Liver (tissue), 9 donors: ENCODE data around the gene ELAVL3. TPM values are rescaled to one million over a fixed set of nuclear protein-coding genes. Genes with fewer than 3 reads are reported as not detected.

Source experiments
- DNase-seq: peaks from one replicate; pipeline ENCODE4 v3.0.0-alpha.2; 2017; ENCODE audit warnings: low spot score
- H3K27ac ChIP-seq, 2 donors: one replicate each; pipeline ENCODE4 v1.7.0; 2013; ENCODE audit warnings: inconsistent platforms in 2 of 2, low read length in 2 of 2, control low read depth in 1 of 2, low read depth in 1 of 2, mild to moderate bottlenecking in 1 of 2
- H3K27me3 ChIP-seq, 4 donors: one replicate each; pipeline versions ENCODE4 v1.6.1 to v1.7.0; 2013; ENCODE audit warnings: low read length in 3 of 4, inconsistent platforms in 1 of 4, mild to moderate bottlenecking in 1 of 4, moderate library complexity in 1 of 4; ENCODE audit not compliant: control insufficient read depth in 4 of 4, insufficient read depth in 4 of 4
- H3K36me3 ChIP-seq, 4 donors: one replicate each; pipeline versions ENCODE4 v1.6.1 to v1.7.0; 2013; ENCODE audit warnings: low read length in 3 of 4, mild to moderate bottlenecking in 3 of 4, low read depth in 1 of 4, moderate library complexity in 1 of 4; ENCODE audit not compliant: control insufficient read depth in 4 of 4, insufficient read depth in 3 of 4
- H3K4me1 ChIP-seq, 4 donors: one replicate each; pipeline versions ENCODE4 v1.6.1 to v1.7.0; 2013; ENCODE audit warnings: low read length in 3 of 4, mild to moderate bottlenecking in 3 of 4, moderate library complexity in 1 of 4; ENCODE audit not compliant: control insufficient read depth in 4 of 4, insufficient read depth in 4 of 4
- H3K4me3 ChIP-seq, 3 donors: one replicate each; pipeline versions ENCODE4 v1.6.1 to v1.7.0; 2013; ENCODE audit warnings: low read length in 3 of 3, control low read depth in 1 of 3, low read depth in 1 of 3, mild to moderate bottlenecking in 1 of 3
- H3K9ac ChIP-seq, 2 donors: one replicate each; pipeline ENCODE4 v1.7.0; 2013; ENCODE audit warnings: low read length in 2 of 2, mild to moderate bottlenecking in 2 of 2, moderate library complexity in 2 of 2, control low read depth in 1 of 2, low read depth in 1 of 2
- H3K9me3 ChIP-seq, 4 donors: one replicate each; pipeline versions ENCODE4 v1.6.1 to v1.7.0; 2013; ENCODE audit warnings: low read length in 3 of 4; ENCODE audit not compliant: control insufficient read depth in 4 of 4
- ATF3 ChIP-seq: IDR thresholded peaks from 2 replicates; pipeline ENCODE4 v1.6.1; 2016; ENCODE audit warnings: antibody characterized with exemption
- CTCF ChIP-seq: fragments of 150-350 bp; IDR thresholded peaks from 2 replicates; pipeline ENCODE4 v1.5.1; 2017; ENCODE audit warnings: improper control_type of control experiment, low read depth, low read length; ENCODE audit not compliant: missing input control
- EGR1 ChIP-seq, 2 donors: IDR thresholded peaks; 2 replicates each; pipeline ENCODE4 v1.6.1; 2016 to 2018; ENCODE audit warnings: antibody characterized with exemption in 2 of 2, low read depth in 2 of 2
- FOXA1 ChIP-seq: IDR thresholded peaks from 2 replicates; pipeline ENCODE4 v1.6.1; 2016; ENCODE audit warnings: antibody characterized with exemption
- FOXA2 ChIP-seq: IDR thresholded peaks from 2 replicates; pipeline ENCODE4 v1.6.1; 2016; ENCODE audit warnings: antibody characterized with exemption
- GABPA ChIP-seq, 2 donors: IDR thresholded peaks in 1 of 2; conservative IDR thresholded peaks in 1 of 2; 2 replicates each; pipeline ENCODE4 v1.6.1; 2016; ENCODE audit warnings: antibody characterized with exemption in 2 of 2, mild to moderate bottlenecking in 1 of 2, moderate library complexity in 1 of 2
- HNF4A ChIP-seq, 2 donors: conservative IDR thresholded peaks; 2 replicates each; pipeline ENCODE4 v1.6.1; 2016; ENCODE audit warnings: antibody characterized with exemption in 2 of 2, mild to moderate bottlenecking in 2 of 2
- HNF4G ChIP-seq: IDR thresholded peaks from 2 replicates; pipeline ENCODE4 v1.6.1; 2016; ENCODE audit warnings: antibody characterized with exemption
- JUND ChIP-seq, 2 donors: IDR thresholded peaks; 2 replicates each; pipeline ENCODE4 v1.6.1; 2016; ENCODE audit warnings: antibody characterized with exemption in 2 of 2
- MAX ChIP-seq: IDR thresholded peaks from 2 replicates; pipeline ENCODE4 v1.6.1; 2016; ENCODE audit warnings: antibody characterized with exemption
- NR2F2 ChIP-seq: IDR thresholded peaks from 2 replicates; pipeline ENCODE4 v1.6.1; 2016; ENCODE audit warnings: antibody characterized with exemption
- RAD21 ChIP-seq, 2 donors: IDR thresholded peaks; 2 replicates each; pipeline ENCODE4 v1.6.1; 2016; ENCODE audit warnings: antibody characterized with exemption in 2 of 2, mild to moderate bottlenecking in 2 of 2
- REST ChIP-seq: IDR thresholded peaks from 2 replicates; pipeline ENCODE4 v1.6.1; 2016; ENCODE audit warnings: antibody characterized with exemption, mild to moderate bottlenecking
- RXRA ChIP-seq, 2 donors: IDR thresholded peaks; 2 replicates each; pipeline ENCODE4 v1.6.1; 2017 to 2018; ENCODE audit warnings: antibody characterized with exemption in 2 of 2, mild to moderate bottlenecking in 1 of 2
- SP1 ChIP-seq: IDR thresholded peaks from 2 replicates; pipeline ENCODE4 v1.6.1; 2018; ENCODE audit warnings: antibody characterized with exemption, mild to moderate bottlenecking
- TAF1 ChIP-seq: conservative IDR thresholded peaks from 2 replicates; pipeline ENCODE4 v1.6.1; 2016; ENCODE audit warnings: antibody characterized with exemption, mild to moderate bottlenecking
- ZBTB33 ChIP-seq: IDR thresholded peaks from 2 replicates; pipeline ENCODE4 v1.6.1; 2016; ENCODE audit warnings: antibody characterized with exemption
- WGBS: extraction: QIAGEN DNeasy Blood & Tissue Kit; methylation state at CpG from one replicate; pipeline ENCODE4 v1.1.7; 2013; 5-methylcytosine and 5-hydroxymethylcytosine counted together
- polyA plus RNA-seq, 2 donors: library from polyadenylated mRNA; stranded (reverse) in 1 of 2; unstranded in 1 of 2; fragments of 200-250 nt in 1 of 2; fragments of >200 nt in 1 of 2; fragmentation: Nextera tagmentation in 1 of 2; extraction: Ambion mirVana in 1 of 2; gene quantifications; one replicate each; pipeline versions ENCODE4 v1.2.1 to v1.2.3, GENCODE V29; 2013 to 2015
- total RNA-seq, 2 donors: library from RNA; depleted of rRNA; stranded (reverse); fragments of >200 nt; gene quantifications; one replicate each; pipeline ENCODE4 v1.2.3, GENCODE V29; 2014
- donor health status: healthy.
- donor health status: healthy.
- donor health status: healthy.
- donor health status: healthy.
- donor health status: healthy.

Gene ELAVL3
- total and polyA plus RNA-seq, 4 donors, result not detected

GRCh38 chr19:11425719-11426457 lies 55.0 kb downstream of the ELAVL3 start (continued):
- TF ChIP-seq FOXA1, result no peak

- TF ChIP-seq RXRA (IDR thresholded peaks at IDR 0.05) (no peak), JUND (IDR thresholded peaks at IDR 0.05) (no peak), REST (no peak)
- Histone ChIP-seq H3K9me3 (peaks cover 0 to 2% (median 0%) of the 10 kb centered on the region in 4 donors), H3K4me3 (no peak overlapping the region), H3K27me3 (no peaks in the 10 kb centered on the region), H3K27ac (no peak overlapping the region), H3K36me3 (no peaks in the 10 kb centered on the region), H3K9ac (no peak overlapping the region), H3K4me1 (peaks cover 6 to 16% (median 10%) of the 10 kb centered on the region in 4 donors)
- no peak for DNase-seq
- WGBS, result 11% methylated on average over 22 of the region's 22 CpGs
Measured at GRCh38 chr19:11423791-11424181, 57.1 kb downstream of the ELAVL3 start.

GRCh38 chr19:11423164-11423790 lies 57.6 kb downstream of the ELAVL3 start:
- Histone ChIP-seq H3K27me3 (no peaks in the 10 kb centered on the region), H3K9me3 (peaks cover 0 to 2% (median 0%) of the 10 kb centered on the region in 4 donors), H3K4me3 (no peak overlapping the region), H3K9ac (no peak overlapping the region), H3K27ac (no peak overlapping the region), H3K36me3 (no peaks in the 10 kb centered on the region), H3K4me1 (peaks cover 8 to 21% (median 11%) of the 10 kb centered on the region in 4 donors)
- 43% methylated on average over 27 of the region's 27 CpGs for WGBS
- TF ChIP-seq HNF4A (conservative IDR thresholded peaks at IDR 0.05), result no peak
- TF ChIP-seq GABPA (IDR thresholded peaks at IDR 0.05 in 1 of 2, conservative IDR thresholded peaks at IDR 0.05 in 1 of 2), result no peak
- no peak for TF ChIP-seq HNF4G
- no peak for TF ChIP-seq REST
- no peak for TF ChIP-seq RAD21 (IDR thresholded peaks at IDR 0.05)
- no peak for TF ChIP-seq FOXA1
- TF ChIP-seq FOXA2, result no peak
- no peak for TF ChIP-seq ZBTB33
- no peak for TF ChIP-seq JUND (IDR thresholded peaks at IDR 0.05)
- TF ChIP-seq SP1, result no peak
- no peak for TF ChIP-seq ATF3
- no peak for TF ChIP-seq EGR1 (IDR thresholded peaks at IDR 0.05; ENCODE audit: low read depth in 2 of 2)
- no peak for TF ChIP-seq NR2F2
- no peak for TF ChIP-seq TAF1
- no peak for TF ChIP-seq RXRA (IDR thresholded peaks at IDR 0.05)
- TF ChIP-seq CTCF, result no peak
- no peak for TF ChIP-seq MAX
- no peak for DNase-seq
